ENCODE results near the gene ABCC8.

DNA sequence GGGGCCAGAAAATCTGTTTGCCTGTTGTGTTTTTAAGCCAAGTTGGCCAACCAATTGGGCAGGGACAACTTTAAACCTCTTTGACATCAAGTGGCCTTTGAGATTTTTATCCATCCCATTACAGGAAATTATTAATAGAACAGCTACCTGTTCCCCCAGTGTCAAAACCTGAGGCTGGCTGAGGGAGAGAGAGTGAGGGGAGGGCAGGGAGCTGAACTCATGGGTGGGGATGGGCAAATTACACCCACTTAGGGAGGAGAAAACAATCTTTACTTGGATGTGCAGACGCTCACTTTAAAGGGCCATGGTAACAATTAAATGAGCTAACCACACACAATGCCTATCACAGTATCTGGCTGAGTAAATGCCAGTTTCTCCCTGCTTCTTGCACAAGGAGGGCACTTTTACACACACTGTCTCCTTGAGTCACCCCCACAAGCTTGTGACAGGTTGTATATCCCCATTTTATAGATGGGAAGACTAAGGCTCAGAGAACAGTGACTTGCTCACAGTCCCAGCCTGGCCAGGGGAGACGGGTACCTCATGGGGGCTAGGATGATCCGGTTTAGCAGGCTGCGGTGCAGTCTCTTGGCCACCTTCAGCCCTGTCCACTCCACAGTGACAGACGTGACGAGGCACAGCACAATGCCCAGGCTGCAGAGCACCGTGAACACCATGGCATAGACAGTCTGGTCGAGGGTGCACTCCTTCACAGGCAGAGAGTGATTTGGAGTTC lies 70.4 kb downstream of the ABCC8 start:
- TF ChIP-seq GATA3 (IDR thresholded peaks at IDR 0.05; ENCODE audit: low read depth, low read length) (no peak), GATA2 (IDR thresholded peaks at IDR 0.05; ENCODE audit: low read depth, low read length) (no peak)
